CD14-positive monocyte (primary cell): Measurements from ENCODE around the gene DOCK1. TPM values are rescaled to one million over a fixed set of nuclear protein-coding genes. Genes with fewer than 3 reads are reported as not detected.

Experiments
- DNase-seq, 3 donors: peaks; one replicate each; pipeline ENCODE4 v3.0.0-alpha.2; 2011 to 2022
- H2AFZ ChIP-seq: 2 replicates; pipeline ENCODE4 v1.6.0; 2012; ENCODE audit warnings: mild to moderate bottlenecking, low read depth, low read length, inconsistent platforms; ENCODE audit not compliant: insufficient read depth, poor library complexity, severe bottlenecking
- H3K27ac ChIP-seq, 2 donors: 1 replicate in 1 of 2; 2 replicates in 1 of 2; pipeline ENCODE4 v1.5.1; 2012 to 2013; ENCODE audit warnings: low read length in 2 of 2, control low read depth in 1 of 2, inconsistent platforms in 1 of 2, low read depth in 1 of 2, mild to moderate bottlenecking in 1 of 2
- H3K27me3 ChIP-seq, 2 donors: one replicate each; pipeline versions ENCODE4 v1.6.0 to v1.6.1; 2011 to 2013; ENCODE audit warnings: low read length in 2 of 2; ENCODE audit not compliant: control insufficient read depth in 2 of 2, insufficient read depth in 2 of 2
- H3K36me3 ChIP-seq, 2 donors: replicated peaks in 1 of 2; 1 replicate in 1 of 2; 2 replicates in 1 of 2; pipeline versions ENCODE4 v1.5.1 to v1.6.1; 2012 to 2013; ENCODE audit warnings: low read length in 2 of 2, control low read depth in 1 of 2, inconsistent platforms in 1 of 2, mild to moderate bottlenecking in 1 of 2; ENCODE audit not compliant: insufficient read depth in 2 of 2, control insufficient read depth in 1 of 2
- H3K4me1 ChIP-seq, 2 donors: 1 replicate in 1 of 2; 2 replicates in 1 of 2; pipeline versions ENCODE4 v1.5.1 to v1.6.1; 2012 to 2013; ENCODE audit warnings: low read length in 2 of 2, control low read depth in 1 of 2, inconsistent platforms in 1 of 2, mild to moderate bottlenecking in 1 of 2, moderate library complexity in 1 of 2; ENCODE audit not compliant: insufficient read depth in 2 of 2, control insufficient read depth in 1 of 2
- H3K4me2 ChIP-seq: replicated peaks from 2 replicates; pipeline ENCODE3; 2012; ENCODE audit warnings: low read length, moderate library complexity, mild to moderate bottlenecking; ENCODE audit not compliant: poor library complexity, severe bottlenecking; ENCODE audit errors: extremely low read depth
- H3K4me3 ChIP-seq, 3 experiments: fragments of 200-600 bp in 1 of 3; sonication (generic) in 1 of 3; replicated peaks in 1 of 3; 1 replicate in 2 of 3; 2 replicates in 1 of 3; pipeline ENCODE4 v1.5.1; 2011 to 2013; ENCODE audit warnings: low read length in 3 of 3, mild to moderate bottlenecking in 3 of 3, control low read depth in 2 of 3, low read depth in 2 of 3, inconsistent platforms in 1 of 3, moderate library complexity in 1 of 3
- H3K79me2 ChIP-seq: 2 replicates; pipeline ENCODE4 v1.6.0; 2012; ENCODE audit warnings: mild to moderate bottlenecking, control low read depth, inconsistent platforms, low read length, moderate library complexity; ENCODE audit not compliant: insufficient read depth
- H3K9ac ChIP-seq: 2 replicates; pipeline ENCODE4 v1.6.0; 2017; ENCODE audit warnings: low read length, mild to moderate bottlenecking; ENCODE audit not compliant: insufficient read depth, poor library complexity, severe bottlenecking
- H3K9me3 ChIP-seq, 2 donors: replicated peaks in 1 of 2; 1 replicate in 1 of 2; 2 replicates in 1 of 2; pipeline versions ENCODE4 v1.5.1 to v1.6.1; 2012 to 2013; ENCODE audit warnings: low read length in 2 of 2, control low read depth in 1 of 2; ENCODE audit not compliant: control insufficient read depth in 1 of 2, insufficient read depth in 1 of 2
- H4K20me1 ChIP-seq: 2 replicates; pipeline ENCODE4 v1.6.0; 2012; ENCODE audit warnings: mild to moderate bottlenecking, low read length, control low read depth, moderate library complexity; ENCODE audit not compliant: insufficient read depth
- H3K27ac Mint-ChIP-seq, 7 donors: one replicate each; pipeline ENCODE4 v1.8.0; 2020; ENCODE audit warnings: mild to moderate bottlenecking in 7 of 7, mixed read lengths in 7 of 7, moderate library complexity in 6 of 7, inconsistent platforms in 2 of 7
- H3K27me3 Mint-ChIP-seq, 3 donors: one replicate each; pipeline ENCODE4 v1.8.0; 2021 to 2022; ENCODE audit warnings: low read depth in 3 of 3, mild to moderate bottlenecking in 3 of 3, mixed read lengths in 3 of 3, moderate library complexity in 3 of 3, inconsistent platforms in 1 of 3
- H3K36me3 Mint-ChIP-seq, 2 donors: one replicate each; pipeline ENCODE4 v1.8.0; 2020; ENCODE audit warnings: mixed read lengths in 2 of 2, inconsistent platforms in 1 of 2, mild to moderate bottlenecking in 1 of 2
- H3K4me1 Mint-ChIP-seq: one replicate; pipeline ENCODE4 v1.8.0; 2020; ENCODE audit warnings: mild to moderate bottlenecking, mixed read lengths
- H3K4me3 Mint-ChIP-seq, 2 donors: one replicate each; pipeline ENCODE4 v1.8.0; 2020; ENCODE audit warnings: mild to moderate bottlenecking in 2 of 2, mixed read lengths in 2 of 2, moderate library complexity in 1 of 2
- H3K9me3 Mint-ChIP-seq, 7 donors: one replicate each; pipeline ENCODE4 v1.8.0; 2020 to 2022; ENCODE audit warnings: mixed read lengths in 7 of 7, mild to moderate bottlenecking in 6 of 7, moderate library complexity in 6 of 7, inconsistent platforms in 2 of 7
- whole genome bisulfite sequencing: methylation state at CpG from one replicate; pipeline ENCODE4 v1.1.5; 2013; ENCODE audit warnings: missing lambda C conversion rate; ENCODE audit not compliant: insufficient coverage; 5-methylcytosine and 5-hydroxymethylcytosine counted together
- intact Hi-C, 2 donors: fragments of 100-400 bp; cut with micrococcal nuclease; formaldehyde crosslinking; loops; one replicate each; pipeline versions ENCODE4 v1.15.0 to v1.15.1; 2023
- polyA plus RNA-seq, 3 donors: library from polyadenylated mRNA; depleted of rRNA in 1 of 3; unstranded in 2 of 3; stranded (reverse) in 1 of 3; fragments of 300-500 nt in 2 of 3; fragments of >200 nt in 1 of 3; fragmentation: Illumina TruSeq in 2 of 3; gene quantifications; 1 replicate in 2 of 3; 2 replicates in 1 of 3; pipeline ENCODE4 v1.2.3, GENCODE V29; 2012 to 2021
- TF ChIP-seq, protein P1 (sequence below): fragments of 200-600 bp; IDR thresholded peaks from one replicate; pipeline ENCODE4 v1.8.0; 2022; ENCODE audit warnings: antibody characterized with exemption, mild to moderate bottlenecking

The DOCK1 gene
- polyA plus RNA-seq, 3 donors = 0.31 to 0.35 TPM; not detected in 1

DNA sequence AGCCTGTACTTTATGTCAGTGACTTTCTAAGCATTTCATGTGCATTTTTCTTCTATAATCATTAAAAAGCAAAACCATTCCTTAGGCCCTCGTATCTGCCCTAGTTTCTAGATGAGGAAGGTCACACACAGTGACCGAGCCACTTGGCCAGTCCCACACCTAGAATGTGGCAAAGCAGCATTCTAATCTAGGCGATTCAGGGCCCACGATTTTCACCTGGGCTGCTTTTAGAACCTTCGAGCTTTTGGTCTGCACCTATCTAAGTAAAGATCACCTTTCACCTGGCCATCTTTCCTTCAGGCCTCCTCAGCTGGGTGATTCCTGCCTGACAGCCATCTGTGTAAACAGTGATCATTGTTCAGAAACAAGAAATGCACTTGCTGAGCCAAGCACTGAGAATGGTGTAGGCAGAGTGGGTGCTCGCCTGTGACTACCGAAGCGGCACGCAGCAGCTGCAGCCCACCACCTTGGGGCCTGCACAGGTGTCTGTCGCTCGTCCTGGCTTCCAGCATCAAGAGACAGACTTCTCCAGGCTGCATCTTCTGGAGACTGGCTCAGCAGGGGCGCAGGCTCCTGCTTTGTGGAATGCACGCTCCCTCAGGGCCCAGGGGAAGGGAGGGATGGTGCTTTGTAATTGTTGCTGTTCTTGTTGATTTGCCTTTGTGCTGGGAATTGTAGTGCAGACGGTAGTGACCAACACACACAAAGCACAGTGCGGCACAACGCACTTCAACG is 440.2 kb downstream of the DOCK1 start:
- no peaks in the 10 kb centered on the region for H4K20me1 ChIP-seq
- H3K27ac Mint-ChIP-seq = no peak overlapping the region

GRCh38 chr10:127346604-127347003 is 441.4 kb downstream of the DOCK1 start:
- Mint-ChIP-seq H3K9me3 (peaks cover 0 to 2% (median 0%) of the 10 kb centered on the region in 7 donors), H3K4me3 (no peak overlapping the region), H3K27ac (no peak overlapping the region), H3K36me3 (no peaks in the 10 kb centered on the region), H3K27me3 (peaks cover 0 to 4% (median 1%) of the 10 kb centered on the region in 3 donors), H3K4me1 (no peaks in the 10 kb centered on the region)
- 95% methylated on average over 10 of the region's 11 CpGs for WGBS
- H3K9ac ChIP-seq = no peak overlapping the region
- H2AFZ ChIP-seq = no peak overlapping the region
- no peaks in the 10 kb centered on the region for H4K20me1 ChIP-seq
- H3K4me1 ChIP-seq = no peaks in the 10 kb centered on the region
- H3K79me2 ChIP-seq = no peaks in the 10 kb centered on the region
- H3K27me3 ChIP-seq = no peaks in the 10 kb centered on the region
- no peak for DNase-seq
- H3K9me3 ChIP-seq = no peaks in the 10 kb centered on the region
- H3K4me3 ChIP-seq = no peak overlapping the region
- H3K4me2 ChIP-seq = no peak overlapping the region
- TF ChIP-seq, protein P1, sequence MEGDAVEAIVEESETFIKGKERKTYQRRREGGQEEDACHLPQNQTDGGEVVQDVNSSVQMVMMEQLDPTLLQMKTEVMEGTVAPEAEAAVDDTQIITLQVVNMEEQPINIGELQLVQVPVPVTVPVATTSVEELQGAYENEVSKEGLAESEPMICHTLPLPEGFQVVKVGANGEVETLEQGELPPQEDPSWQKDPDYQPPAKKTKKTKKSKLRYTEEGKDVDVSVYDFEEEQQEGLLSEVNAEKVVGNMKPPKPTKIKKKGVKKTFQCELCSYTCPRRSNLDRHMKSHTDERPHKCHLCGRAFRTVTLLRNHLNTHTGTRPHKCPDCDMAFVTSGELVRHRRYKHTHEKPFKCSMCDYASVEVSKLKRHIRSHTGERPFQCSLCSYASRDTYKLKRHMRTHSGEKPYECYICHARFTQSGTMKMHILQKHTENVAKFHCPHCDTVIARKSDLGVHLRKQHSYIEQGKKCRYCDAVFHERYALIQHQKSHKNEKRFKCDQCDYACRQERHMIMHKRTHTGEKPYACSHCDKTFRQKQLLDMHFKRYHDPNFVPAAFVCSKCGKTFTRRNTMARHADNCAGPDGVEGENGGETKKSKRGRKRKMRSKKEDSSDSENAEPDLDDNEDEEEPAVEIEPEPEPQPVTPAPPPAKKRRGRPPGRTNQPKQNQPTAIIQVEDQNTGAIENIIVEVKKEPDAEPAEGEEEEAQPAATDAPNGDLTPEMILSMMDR = no peak
- H3K36me3 ChIP-seq = no peaks in the 10 kb centered on the region
- H3K27ac ChIP-seq = no peak overlapping the region
- intact Hi-C loops = no loop called here

More for the DNA sequence above, 440.2 kb downstream of the DOCK1 start:
- Histone ChIP-seq H3K4me3 (no peak overlapping the region), H3K9me3 (no peaks in the 10 kb centered on the region), H3K4me2 (no peak overlapping the region), H3K79me2 (no peaks in the 10 kb centered on the region), H3K4me1 (no peaks in the 10 kb centered on the region), H3K27ac (no peak overlapping the region), H2AFZ (no peak overlapping the region), H3K36me3 (no peaks in the 10 kb centered on the region), H3K9ac (no peak overlapping the region), H3K27me3 (no peaks in the 10 kb centered on the region)
- intact Hi-C loops = no loop called here
- 98% methylated on average over 12 of the region's 17 CpGs for WGBS
- Mint-ChIP-seq H3K27me3 (peaks cover 0 to 4% (median 0%) of the 10 kb centered on the region in 3 donors), H3K4me3 (no peak overlapping the region), H3K4me1 (no peaks in the 10 kb centered on the region), H3K36me3 (no peaks in the 10 kb centered on the region), H3K9me3 (peaks cover 0 to 2% (median 0%) of the 10 kb centered on the region in 7 donors)
- TF ChIP-seq, protein P1 = no peak
- DNase-seq = no peak
